ENCODE measurements around the gene AKAP8L. TPM values are rescaled to one million over a fixed set of nuclear protein-coding genes. Genes with fewer than 3 reads are reported as not detected.

Gene AKAP8L
- total RNA-seq, 1 experiment from 2014 or later, result 106 TPM

- peaks cover 6 to 11% of the 10 kb centered on the region in 2 experiments; a peak in 3 of 4 replicates for H3K4me1 ChIP-seq (ENCODE audit: control insufficient read depth in 1 of 2, insufficient read depth in 2 of 2, low read length in 2 of 2)
- ChIA-PET POLR2A (no interaction called here), RAD21 (ENCODE audit: low non-redundant PET in 1 of 2, low total read pairs in 2 of 2, uncharacterized antibody in 2 of 2, unreplicated experiment in 2 of 2) (no interaction called here), CTCF (interaction anchor here (5.7 kb wide), 1 partner anchor 133 kb away, joined by 68 read pairs; no protein-coding TSS in a partner anchor)
- peaks cover 20% of the 10 kb centered on the region for H3K79me2 ChIP-seq (ENCODE audit: insufficient read depth, low read length)
- no peak overlapping the region for H3K4me2 ChIP-seq (ENCODE audit: low read length)
- no peaks in the 10 kb centered on the region for H4K20me1 ChIP-seq (ENCODE audit: insufficient read depth)
- no peak overlapping the region for H3K9ac ChIP-seq (ENCODE audit: low read length)
- no peaks in the 10 kb centered on the region for H3K9me2 ChIP-seq (ENCODE audit: insufficient read depth)
- no peaks in the 10 kb centered on the region for H3K27me3 ChIP-seq (ENCODE audit: insufficient read depth, low read length)
- H3K9me3 ChIP-seq (ENCODE audit: control insufficient read depth in 1 of 2, insufficient read depth in 1 of 2, low read depth in 1 of 2, low read length in 2 of 2), result no peaks in the 10 kb centered on the region
- TF ChIP-seq RAD21 (IDR thresholded peaks at IDR 0.05; ENCODE audit: low read depth) (no peak), POLR2AphosphoS5 (IDR thresholded peaks at IDR 0.05; ENCODE audit: low read depth, low read length) (no peak), YY1 (IDR thresholded peaks at IDR 0.05; ENCODE audit: extremely low read depth, insufficient replicate concordance, low read depth, low read length) (no peak), ZNF274 (IDR thresholded peaks at IDR 0.05; ENCODE audit: low read depth, low read length) (no peak), ATF3 (IDR thresholded peaks at IDR 0.05) (no peak), ELF1 (IDR thresholded peaks at IDR 0.05; ENCODE audit: borderline replicate concordance, low read depth) (no peak), SRF (IDR thresholded peaks at IDR 0.05; ENCODE audit: low read depth) (no peak), REST (IDR thresholded peaks at IDR 0.05; ENCODE audit: low read depth) (no peak), CTCF (IDR thresholded peaks at IDR 0.05 in 2 of 3, conservative IDR thresholded peaks at IDR 0.05 in 1 of 3; ENCODE audit: borderline replicate concordance in 1 of 3, insufficient read depth in 1 of 3, low read depth in 2 of 3, low read length in 2 of 3) (no peak)
- BruUV-seq (replicated peaks), result no TSS peak
- DNase-seq (ENCODE audit: low read depth, low spot score) (no peak), ATAC-seq (no peak)
- no peak overlapping the region for H3K4me3 ChIP-seq (replicated peaks in 1 of 2; ENCODE audit: low read depth in 1 of 2, low read length in 2 of 2)
- H3K36me3 ChIP-seq (ENCODE audit: control insufficient read depth in 1 of 2, insufficient read depth in 2 of 2, low read length in 2 of 2), result peaks cover 16 to 42% of the 10 kb centered on the region in 2 experiments; a peak in 3 of 4 replicates
- intact Hi-C loops (cut with micrococcal nuclease), result no loop called here
- no peak overlapping the region for H3K27ac ChIP-seq (ENCODE audit: low read depth, low read length)
- no peak overlapping the region for H2AFZ ChIP-seq (ENCODE audit: low read depth, low read length, poor library complexity, severe bottlenecking)
These were observed 3.7 kb upstream of the AKAP8L start for GRCh38 chr19:15422296-15423075.

Measured in HCT116 (cell line).